WTC11 (cell line): Measurements from ENCODE around the gene NTN1. TPM values are rescaled to one million over a fixed set of nuclear protein-coding genes. Genes with fewer than 3 reads are reported as not detected.

Source experiments
- ATAC-seq: fragments of 200-7000 bp; cut with Tn5 transposase; 2 replicates; pipeline ENCODE4 v1.10.0; 2021; ENCODE audit warnings: mild to moderate bottlenecking, moderate library complexity
- CTCF ChIA-PET: fragments of 300-600 bp; sonication (Branson Sonifier 250); formaldehyde crosslinking; loops from one replicate; lab custom pipeline; 2021; ENCODE audit warnings: antibody characterized with exemption; lab: Charles Lee
- POLR2A ChIA-PET: fragments of 350-600 bp; sonication (Branson Sonifier 250); formaldehyde crosslinking; loops from one replicate; lab custom pipeline; 2021; ENCODE audit warnings: antibody characterized with exemption; lab: Charles Lee
- DNase-seq: peaks from one replicate; pipeline ENCODE4 v3.0.0; 2021; ENCODE audit warnings: low spot score
- H3K27ac Mint-ChIP-seq: 2 replicates; pipeline ENCODE4 v1.8.0; 2021; ENCODE audit warnings: mixed read lengths
- H3K27me3 Mint-ChIP-seq: 2 replicates; pipeline ENCODE4 v1.8.0; 2021; ENCODE audit warnings: low read depth, mild to moderate bottlenecking, moderate library complexity, mixed read lengths
- H3K36me3 Mint-ChIP-seq: 2 replicates; pipeline ENCODE4 v1.8.0; 2021; ENCODE audit warnings: mixed read lengths
- H3K4me1 Mint-ChIP-seq: 2 replicates; pipeline ENCODE4 v1.8.0; 2022; ENCODE audit warnings: mixed read lengths
- H3K4me3 Mint-ChIP-seq: 2 replicates; pipeline ENCODE4 v1.8.0; 2021; ENCODE audit warnings: mild to moderate bottlenecking, moderate library complexity, mixed read lengths
- H3K9me3 Mint-ChIP-seq: 2 replicates; pipeline ENCODE4 v1.8.0; 2021; ENCODE audit warnings: mixed read lengths
- CREB1 ChIP-seq: sonication (generic); formaldehyde crosslinking; IDR thresholded peaks from 2 replicates; pipeline ENCODE4 v1.8.0; 2023; ENCODE audit warnings: mild to moderate bottlenecking, missing genetic modification reagents
- EMX1 ChIP-seq: fragments of 250-450 bp; sonication (Bioruptor Pico); IDR thresholded peaks from 2 replicates; pipeline ENCODE4 v1.8.0; 2021; ENCODE audit warnings: mild to moderate bottlenecking
- MXD4 ChIP-seq: fragments of 250-450 bp; sonication (Bioruptor Pico); IDR thresholded peaks from 2 replicates; pipeline ENCODE4 v1.8.0; 2021; ENCODE audit warnings: mild to moderate bottlenecking, moderate library complexity, borderline replicate concordance
- MYBL2 ChIP-seq: sonication (generic); formaldehyde crosslinking; IDR thresholded peaks from 2 replicates; pipeline ENCODE4 v1.8.1; 2023; ENCODE audit warnings: mild to moderate bottlenecking, moderate library complexity, missing genetic modification reagents
- ZNF121 ChIP-seq: sonication (generic); formaldehyde crosslinking; IDR thresholded peaks from 2 replicates; pipeline ENCODE4 v1.8.0; 2023; ENCODE audit warnings: missing genetic modification reagents
- ZNF219 ChIP-seq: sonication (generic); formaldehyde crosslinking; IDR thresholded peaks from 2 replicates; pipeline ENCODE4 v1.8.0; 2023; ENCODE audit warnings: missing genetic modification reagents, mild to moderate bottlenecking, borderline replicate concordance
- ZNF232 ChIP-seq: sonication (generic); formaldehyde crosslinking; IDR thresholded peaks from 2 replicates; pipeline ENCODE4 v1.8.0; 2022; ENCODE audit warnings: mild to moderate bottlenecking, missing genetic modification reagents
- ZNF423 ChIP-seq: fragments of 250-450 bp; sonication (Bioruptor Pico); IDR thresholded peaks from 2 replicates; pipeline ENCODE4 v2.1.2; 2022; ENCODE audit warnings: mild to moderate bottlenecking, moderate library complexity
- ZNF671 ChIP-seq: fragments of 250-450 bp; sonication (Bioruptor Pico); IDR thresholded peaks from 2 replicates; pipeline ENCODE4 v1.8.0; 2021; ENCODE audit warnings: mild to moderate bottlenecking
- total RNA-seq: library from RNA; stranded (reverse); gene quantifications from 3 replicates; pipeline ENCODE4 v1.2.3, GENCODE V29; 2021
- TF ChIP-seq, protein P1 (sequence below): sonication (generic); formaldehyde crosslinking; IDR thresholded peaks from 2 replicates; pipeline ENCODE4 v1.8.1; 2023; ENCODE audit warnings: mild to moderate bottlenecking, missing genetic modification reagents, moderate library complexity
- TF ChIP-seq, protein P2 (sequence below): fragments of 250-450 bp; sonication (Bioruptor Pico); IDR thresholded peaks from 2 replicates; pipeline ENCODE4 v2.1.2; 2022; ENCODE audit warnings: mild to moderate bottlenecking, moderate library complexity
- TF ChIP-seq, protein P3 (sequence below): sonication (generic); formaldehyde crosslinking; conservative IDR thresholded peaks from 2 replicates; pipeline ENCODE4 v1.8.1; 2023; ENCODE audit warnings: mild to moderate bottlenecking, low read depth, missing genetic modification reagents, moderate library complexity
- TF ChIP-seq, protein P4 (sequence below): sonication (generic); formaldehyde crosslinking; IDR thresholded peaks from 2 replicates; pipeline ENCODE4 v1.8.1; 2022; ENCODE audit warnings: missing genetic modification reagents, borderline replicate concordance
- TF ChIP-seq, protein P5 (sequence below): fragments of 250-450 bp; sonication (Bioruptor Pico); IDR thresholded peaks from 2 replicates; pipeline ENCODE4 v1.8.0; 2021; ENCODE audit warnings: mild to moderate bottlenecking

The NTN1 gene
- total RNA-seq, 1 experiment from 2014 or later = 5.5 TPM

DNA sequence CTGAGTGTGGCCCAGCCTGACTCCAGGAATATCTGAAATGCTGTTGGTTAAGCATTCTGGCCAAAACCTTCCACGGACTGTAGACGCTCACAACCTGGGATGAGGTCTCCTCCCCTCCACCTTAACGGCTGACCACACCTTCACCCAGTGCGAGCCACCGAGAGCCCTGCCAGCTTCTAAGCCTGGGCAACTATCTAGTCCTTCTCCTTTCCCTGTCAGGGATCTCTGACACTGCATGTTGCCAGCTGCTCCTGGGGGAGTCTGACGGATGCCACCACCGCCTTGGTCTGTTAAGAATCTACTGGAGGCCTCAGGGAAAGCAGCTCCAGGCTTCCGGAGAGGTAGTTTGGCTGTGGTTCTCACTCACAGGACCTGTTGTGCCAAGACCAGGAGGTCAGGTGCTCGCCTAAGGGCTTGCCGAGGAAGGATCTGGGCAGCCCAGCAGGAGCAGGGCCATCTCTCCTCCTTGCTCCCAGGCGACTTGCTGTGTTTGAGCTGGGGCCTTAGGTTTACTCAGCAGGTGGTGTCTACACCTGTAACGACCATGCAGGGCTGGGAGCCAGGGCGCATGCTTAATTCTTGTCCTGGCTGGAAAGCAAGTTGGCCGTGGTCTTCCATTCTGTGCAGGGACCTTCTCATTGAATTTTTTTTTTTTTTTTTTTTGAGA is 111.8 kb downstream of the NTN1 start:
- CTCF ChIA-PET = interaction anchor here (0.6 to 0.7 kb wide), 4 partner anchors 17 to 130 kb away, joined by 3 to 4 read pairs (median 3); no protein-coding TSS in a partner anchor
- Mint-ChIP-seq H3K36me3 (no peaks in the 10 kb centered on the region), H3K27me3 (no peaks in the 10 kb centered on the region), H3K9me3 (no peaks in the 10 kb centered on the region), H3K4me3 (no peak overlapping the region), H3K4me1 (0 out of 2 replicates have a peak, but pooled peaks cover 3% of the 10 kb centered on the region), H3K27ac (no peak overlapping the region; the same call in 1 of the 2 replicates)
- DNase-seq (no peak), ATAC-seq (no peak)
- TF ChIP-seq, protein P1, sequence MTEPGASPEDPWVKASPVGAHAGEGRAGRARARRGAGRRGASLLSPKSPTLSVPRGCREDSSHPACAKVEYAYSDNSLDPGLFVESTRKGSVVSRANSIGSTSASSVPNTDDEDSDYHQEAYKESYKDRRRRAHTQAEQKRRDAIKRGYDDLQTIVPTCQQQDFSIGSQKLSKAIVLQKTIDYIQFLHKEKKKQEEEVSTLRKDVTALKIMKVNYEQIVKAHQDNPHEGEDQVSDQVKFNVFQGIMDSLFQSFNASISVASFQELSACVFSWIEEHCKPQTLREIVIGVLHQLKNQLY (CRISPR knock-in tag) = no peak
- TF ChIP-seq MXD4 (CRISPR knock-in tag) (no peak), ZNF423 (CRISPR knock-in tag) (peak; percentile 43)
- POLR2A ChIA-PET = interaction anchor here (0.7 kb wide), 1 partner anchor 8 kb away, joined by 3 read pairs; no protein-coding TSS in a partner anchor

- Mint-ChIP-seq H3K4me1 (0 out of 2 replicates have a peak, but pooled peaks cover 3% of the 10 kb centered on the region), H3K27ac (no peak overlapping the region), H3K27me3 (no peaks in the 10 kb centered on the region), H3K4me3 (no peak overlapping the region), H3K36me3 (no peaks in the 10 kb centered on the region), H3K9me3 (no peaks in the 10 kb centered on the region)
- no peak for TF ChIP-seq EMX1 (CRISPR knock-in tag)
- no peak for TF ChIP-seq ZNF232 (CRISPR knock-in tag)
- no peak for TF ChIP-seq CREB1 (CRISPR knock-in tag)
- TF ChIP-seq ZNF219 (CRISPR knock-in tag) = no peak
- TF ChIP-seq MXD4 (CRISPR knock-in tag) = no peak
- TF ChIP-seq ZNF121 (CRISPR knock-in tag) = no peak
- TF ChIP-seq, protein P2, sequence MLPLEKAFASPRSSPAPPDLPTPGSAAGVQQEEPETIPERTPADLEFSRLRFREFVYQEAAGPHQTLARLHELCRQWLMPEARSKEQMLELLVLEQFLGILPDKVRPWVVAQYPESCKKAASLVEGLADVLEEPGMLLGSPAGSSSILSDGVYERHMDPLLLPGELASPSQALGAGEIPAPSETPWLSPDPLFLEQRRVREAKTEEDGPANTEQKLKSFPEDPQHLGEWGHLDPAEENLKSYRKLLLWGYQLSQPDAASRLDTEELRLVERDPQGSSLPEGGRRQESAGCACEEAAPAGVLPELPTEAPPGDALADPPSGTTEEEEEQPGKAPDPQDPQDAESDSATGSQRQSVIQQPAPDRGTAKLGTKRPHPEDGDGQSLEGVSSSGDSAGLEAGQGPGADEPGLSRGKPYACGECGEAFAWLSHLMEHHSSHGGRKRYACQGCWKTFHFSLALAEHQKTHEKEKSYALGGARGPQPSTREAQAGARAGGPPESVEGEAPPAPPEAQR (CRISPR knock-in tag) = no peak
- TF ChIP-seq, protein P3, sequence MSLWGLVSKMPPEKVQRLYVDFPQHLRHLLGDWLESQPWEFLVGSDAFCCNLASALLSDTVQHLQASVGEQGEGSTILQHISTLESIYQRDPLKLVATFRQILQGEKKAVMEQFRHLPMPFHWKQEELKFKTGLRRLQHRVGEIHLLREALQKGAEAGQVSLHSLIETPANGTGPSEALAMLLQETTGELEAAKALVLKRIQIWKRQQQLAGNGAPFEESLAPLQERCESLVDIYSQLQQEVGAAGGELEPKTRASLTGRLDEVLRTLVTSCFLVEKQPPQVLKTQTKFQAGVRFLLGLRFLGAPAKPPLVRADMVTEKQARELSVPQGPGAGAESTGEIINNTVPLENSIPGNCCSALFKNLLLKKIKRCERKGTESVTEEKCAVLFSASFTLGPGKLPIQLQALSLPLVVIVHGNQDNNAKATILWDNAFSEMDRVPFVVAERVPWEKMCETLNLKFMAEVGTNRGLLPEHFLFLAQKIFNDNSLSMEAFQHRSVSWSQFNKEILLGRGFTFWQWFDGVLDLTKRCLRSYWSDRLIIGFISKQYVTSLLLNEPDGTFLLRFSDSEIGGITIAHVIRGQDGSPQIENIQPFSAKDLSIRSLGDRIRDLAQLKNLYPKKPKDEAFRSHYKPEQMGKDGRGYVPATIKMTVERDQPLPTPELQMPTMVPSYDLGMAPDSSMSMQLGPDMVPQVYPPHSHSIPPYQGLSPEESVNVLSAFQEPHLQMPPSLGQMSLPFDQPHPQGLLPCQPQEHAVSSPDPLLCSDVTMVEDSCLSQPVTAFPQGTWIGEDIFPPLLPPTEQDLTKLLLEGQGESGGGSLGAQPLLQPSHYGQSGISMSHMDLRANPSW (CRISPR knock-in tag) = no peak
- TF ChIP-seq ZNF671 = no peak
- no peak for TF ChIP-seq MYBL2 (CRISPR knock-in tag)
- TF ChIP-seq, protein P4, sequence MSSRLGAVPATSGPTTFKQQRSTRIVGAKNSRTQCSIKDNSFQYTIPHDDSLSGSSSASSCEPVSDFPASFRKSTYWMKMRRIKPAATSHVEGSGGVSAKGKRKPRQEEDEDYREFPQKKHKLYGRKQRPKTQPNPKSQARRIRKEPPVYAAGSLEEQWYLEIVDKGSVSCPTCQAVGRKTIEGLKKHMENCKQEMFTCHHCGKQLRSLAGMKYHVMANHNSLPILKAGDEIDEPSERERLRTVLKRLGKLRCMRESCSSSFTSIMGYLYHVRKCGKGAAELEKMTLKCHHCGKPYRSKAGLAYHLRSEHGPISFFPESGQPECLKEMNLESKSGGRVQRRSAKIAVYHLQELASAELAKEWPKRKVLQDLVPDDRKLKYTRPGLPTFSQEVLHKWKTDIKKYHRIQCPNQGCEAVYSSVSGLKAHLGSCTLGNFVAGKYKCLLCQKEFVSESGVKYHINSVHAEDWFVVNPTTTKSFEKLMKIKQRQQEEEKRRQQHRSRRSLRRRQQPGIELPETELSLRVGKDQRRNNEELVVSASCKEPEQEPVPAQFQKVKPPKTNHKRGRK (CRISPR knock-in tag) = no peak
- TF ChIP-seq, protein P5, sequence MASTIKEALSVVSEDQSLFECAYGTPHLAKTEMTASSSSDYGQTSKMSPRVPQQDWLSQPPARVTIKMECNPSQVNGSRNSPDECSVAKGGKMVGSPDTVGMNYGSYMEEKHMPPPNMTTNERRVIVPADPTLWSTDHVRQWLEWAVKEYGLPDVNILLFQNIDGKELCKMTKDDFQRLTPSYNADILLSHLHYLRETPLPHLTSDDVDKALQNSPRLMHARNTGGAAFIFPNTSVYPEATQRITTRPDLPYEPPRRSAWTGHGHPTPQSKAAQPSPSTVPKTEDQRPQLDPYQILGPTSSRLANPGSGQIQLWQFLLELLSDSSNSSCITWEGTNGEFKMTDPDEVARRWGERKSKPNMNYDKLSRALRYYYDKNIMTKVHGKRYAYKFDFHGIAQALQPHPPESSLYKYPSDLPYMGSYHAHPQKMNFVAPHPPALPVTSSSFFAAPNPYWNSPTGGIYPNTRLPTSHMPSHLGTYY (CRISPR knock-in tag) = no peak
- ChIA-PET CTCF (interaction anchor here (0.5 kb wide), 1 partner anchor 7 kb away, joined by 4 read pairs; no protein-coding TSS in a partner anchor), POLR2A (no interaction called here)
- ATAC-seq (no peak), DNase-seq (no peak)
These were observed 116.9 kb downstream of the NTN1 start for GRCh38 chr17:9138161-9138717.
